Left colon (tissue), 2 donors: ENCODE measurements around the gene DCAF17. TPM values are rescaled to one million over a fixed set of nuclear protein-coding genes. Genes with fewer than 3 reads are reported as not detected.
"Not testable (repeated sequence)": the region's sequence is repeated elsewhere in the genome, so short reads cannot be mapped to it uniquely, and the experiment has no call there.

Experiments used
- ATAC-seq: fragments of 200-7000 bp; cut with Tn5 transposase; one replicate; pipeline ENCODE4 v1.9.1; 2020; ENCODE audit warnings: mild to moderate bottlenecking, moderate library complexity
- DNase-seq, 2 donors: peaks; one replicate each; pipeline ENCODE4 v3.0.0-alpha.2; 2020
- intact Hi-C, 2 donors: fragments of 100-400 bp; cut with DNase I in 1 of 2; cut with micrococcal nuclease in 1 of 2; formaldehyde crosslinking; loops; one replicate each; pipeline versions ENCODE4 v1.11.2 to v1.14.0; 2022; cut with DNase I, micrococcal nuclease
- total RNA-seq, 2 donors: library from RNA; stranded (reverse); fragmentation: NEBNext Ultra II Directional; extraction: Animal tissue kit (Norgen Biotek cat#: 25700); gene quantifications; one replicate each; pipeline ENCODE4 v1.2.1, GENCODE V29; 2021
- donor health status: DM: no; HTN: no; CAD: no.
- donor health status: DM: yes; HTN: yes; CAD: no.

Gene DCAF17
- total RNA-seq, 2 donors from 2014 or later, result 10.7 to 15.6 TPM

DNA sequence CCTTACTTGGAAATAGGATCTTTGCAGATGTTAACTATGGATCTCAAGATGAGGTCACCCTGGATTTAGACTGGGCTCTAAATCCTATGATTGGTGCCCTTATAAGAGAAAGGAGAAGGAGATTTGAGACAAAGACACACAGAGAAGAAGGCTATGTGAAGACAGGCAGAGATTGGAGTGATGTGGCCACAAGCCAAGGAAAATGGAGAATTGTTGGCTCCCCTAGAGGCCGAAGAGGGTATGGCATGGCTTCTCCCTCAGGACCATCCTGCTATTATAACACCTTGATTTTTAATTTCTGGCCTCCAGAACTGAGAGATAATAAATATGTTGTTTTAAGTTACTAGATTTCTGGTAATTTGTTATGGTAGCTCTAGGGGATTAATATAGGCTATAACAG lies 95.9 kb downstream of the DCAF17 start:
- DNase-seq (no peak), ATAC-seq (no peak)
- intact Hi-C loops, result no loop called here

DNA sequence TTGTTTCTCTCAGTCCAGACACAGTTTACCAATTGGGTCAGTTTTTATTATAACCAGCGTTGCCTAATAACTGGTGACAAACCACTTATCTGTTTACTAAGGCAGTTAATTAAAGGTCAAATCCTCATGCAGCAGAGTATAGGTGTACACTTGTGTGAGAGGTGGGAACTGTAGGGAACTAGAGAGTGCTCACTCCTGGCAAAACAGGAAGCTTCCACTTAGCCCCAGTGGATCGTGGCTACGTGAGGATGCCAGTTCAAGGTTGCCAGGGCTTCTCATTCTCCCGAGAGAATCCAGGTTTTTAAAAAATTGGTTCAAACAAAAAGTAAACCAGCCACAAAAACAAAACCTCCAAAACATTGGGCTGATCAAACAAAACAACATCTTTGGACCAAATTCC lies 96.4 kb downstream of the DCAF17 start:
- intact Hi-C loops, result no loop called here
- DNase-seq (no peak), ATAC-seq (no peak)

DNA sequence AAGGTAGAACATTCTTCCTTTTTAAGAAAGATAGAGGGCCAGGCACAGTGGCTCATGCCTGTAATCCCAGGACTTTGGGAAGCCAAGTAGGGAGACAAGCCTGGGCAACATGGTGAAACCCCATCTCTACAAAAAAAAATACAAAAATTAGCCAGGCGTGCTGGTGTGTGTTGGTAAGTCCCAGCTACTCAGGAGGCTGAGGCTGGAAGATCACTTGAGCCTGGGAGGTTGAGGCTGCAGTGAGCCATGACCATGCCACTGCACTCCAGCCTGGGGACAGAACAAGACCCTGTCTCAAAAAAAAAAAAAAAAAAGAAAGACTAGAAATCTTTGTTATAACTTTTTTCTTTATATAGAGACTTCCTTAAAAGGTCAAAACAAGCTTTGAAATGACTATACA lies 96.8 kb downstream of the DCAF17 start:
- ATAC-seq, DNase-seq, intact Hi-C loops: not testable (repeated sequence)

DNA sequence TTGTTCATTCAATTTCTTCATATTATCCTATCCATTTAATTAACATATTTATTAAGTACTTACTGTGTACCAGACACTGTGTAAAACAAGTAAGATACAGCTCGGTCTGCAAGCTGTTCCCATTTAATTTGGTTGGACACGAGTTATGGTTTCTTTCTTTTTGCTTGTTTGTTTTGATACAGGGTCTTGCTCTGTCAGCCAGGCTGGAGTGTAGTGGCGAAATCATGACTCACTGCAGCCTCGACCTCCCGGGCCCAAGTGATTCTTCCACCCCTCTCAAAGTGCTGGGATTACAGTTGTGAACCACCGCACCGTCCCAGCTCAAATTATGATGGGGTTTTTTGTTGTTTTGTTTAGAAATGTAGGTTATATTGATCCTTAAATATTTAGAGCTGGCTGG lies 97.3 kb downstream of the DCAF17 start:
- no peak for ATAC-seq
- intact Hi-C loops, result no loop called here
- no peak for DNase-seq

DNA sequence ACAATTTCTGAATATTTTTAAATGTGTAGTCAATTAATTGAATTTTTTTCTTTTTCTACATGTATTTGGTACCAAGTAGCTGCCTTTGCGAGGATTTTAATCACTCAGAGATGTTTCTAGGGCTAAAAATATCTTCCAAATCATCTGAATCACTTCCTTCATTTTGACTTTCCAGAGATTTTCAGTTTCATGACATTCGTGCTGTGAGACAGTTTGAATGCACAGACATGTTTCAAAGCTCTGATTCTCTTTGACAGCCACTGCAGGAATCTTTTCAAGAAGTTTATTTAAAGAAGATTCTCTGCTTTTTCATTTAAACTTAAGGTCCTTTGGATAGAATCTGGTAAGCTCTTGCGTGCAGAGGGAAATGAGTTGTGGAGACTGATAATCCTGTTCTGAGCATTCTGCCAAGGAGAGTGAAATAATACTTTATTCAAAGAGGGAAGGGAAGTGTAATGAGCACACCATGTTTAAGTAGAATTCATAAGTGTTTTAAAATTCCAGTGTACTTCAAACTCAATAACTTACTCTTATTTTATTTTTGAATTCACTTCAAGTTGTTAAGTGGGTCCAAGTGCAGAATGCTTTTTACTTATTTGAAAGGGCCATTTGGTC lies 97.9 kb downstream of the DCAF17 start:
- ATAC-seq (no peak), DNase-seq (no peak)
- intact Hi-C loops, result no loop called here

DNA sequence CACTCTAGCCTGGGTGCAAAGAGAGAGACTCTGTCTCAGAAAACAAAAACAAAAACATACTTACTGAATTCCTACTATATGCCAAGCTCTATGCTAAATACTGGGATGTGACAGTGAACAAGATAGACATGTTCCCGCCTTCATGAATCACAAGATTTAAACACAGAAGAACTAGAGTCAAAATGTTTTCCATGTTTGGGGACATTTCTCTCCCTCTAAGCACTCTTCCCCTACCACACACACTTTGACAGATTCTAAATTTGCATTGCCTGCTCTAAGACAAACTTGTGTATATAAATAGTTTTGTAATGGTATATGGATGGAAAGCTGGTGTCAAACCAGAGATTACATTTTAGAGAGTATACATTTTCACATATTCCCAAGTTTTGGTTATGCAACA lies 99.3 kb downstream of the DCAF17 start:
- intact Hi-C loops, result no loop called here
- DNase-seq (no peak), ATAC-seq (no peak)

Other genes with a start within 250 kb of the DCAF17 start
- gene METTL8, start 236 bp upstream of the DCAF17 start, total RNA-seq, result 10 to 100 TPM; 17.0 to 18.0 TPM
- gene CYBRD1, start 88.2 kb downstream of the DCAF17 start, total RNA-seq, result 10 to 100 TPM; 46.8 to 73.1 TPM